Esophagus muscularis mucosa (tissue), 4 donors: Measurements from ENCODE around the gene ULK4.

Experiments
- EP300 ChIP-seq: sonication (generic); formaldehyde crosslinking; IDR thresholded peaks from one replicate; pipeline ENCODE4 v1.6.1; 2017; ENCODE audit warnings: antibody characterized with exemption
- POLR2A ChIP-seq: fragments of 450-650 bp; IDR thresholded peaks from one replicate; pipeline ENCODE4 v1.6.1; 2017; ENCODE audit warnings: antibody characterized with exemption, moderate library complexity, mild to moderate bottlenecking, low read depth
- POLR2AphosphoS5 ChIP-seq, 2 donors: sonication (generic); formaldehyde crosslinking; IDR thresholded peaks; one replicate each; pipeline ENCODE4 v1.6.1; 2017; ENCODE audit warnings: antibody characterized with exemption in 2 of 2
- TF ChIP-seq, protein P1 (sequence below), 3 experiments: fragments of 200-600 bp in 2 of 3; fragments of 450-650 bp in 1 of 3; sonication (generic) in 2 of 3; IDR thresholded peaks; one replicate each; pipeline ENCODE4 v1.5.1; 2017 to 2019; ENCODE audit warnings: antibody characterized with exemption in 3 of 3, mild to moderate bottlenecking in 2 of 3, moderate library complexity in 1 of 3

DNA sequence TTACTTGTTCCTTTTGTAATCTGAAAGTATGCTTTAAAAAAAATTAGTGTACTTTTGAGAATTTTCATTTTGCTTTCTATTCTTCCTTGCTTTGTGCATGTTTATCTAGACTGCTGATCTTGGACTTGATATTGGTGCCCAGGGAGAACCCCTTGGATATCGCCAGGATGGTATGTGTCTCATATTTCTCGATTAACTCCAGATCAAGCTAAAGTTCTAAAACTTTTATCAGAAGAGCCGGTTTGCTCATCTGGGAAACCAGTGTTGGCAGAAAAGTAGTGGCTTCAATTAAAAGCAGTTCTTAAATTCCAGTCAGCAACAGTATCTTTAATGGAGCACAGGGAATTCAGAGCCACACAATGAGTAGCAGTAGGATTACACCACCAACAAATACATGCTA is 724.0 kb downstream of the ULK4 start:
- TF ChIP-seq POLR2AphosphoS5 (IDR thresholded peaks at IDR 0.05) (no peak), POLR2A (no peak), EP300 (no peak)
- TF ChIP-seq, protein P1, sequence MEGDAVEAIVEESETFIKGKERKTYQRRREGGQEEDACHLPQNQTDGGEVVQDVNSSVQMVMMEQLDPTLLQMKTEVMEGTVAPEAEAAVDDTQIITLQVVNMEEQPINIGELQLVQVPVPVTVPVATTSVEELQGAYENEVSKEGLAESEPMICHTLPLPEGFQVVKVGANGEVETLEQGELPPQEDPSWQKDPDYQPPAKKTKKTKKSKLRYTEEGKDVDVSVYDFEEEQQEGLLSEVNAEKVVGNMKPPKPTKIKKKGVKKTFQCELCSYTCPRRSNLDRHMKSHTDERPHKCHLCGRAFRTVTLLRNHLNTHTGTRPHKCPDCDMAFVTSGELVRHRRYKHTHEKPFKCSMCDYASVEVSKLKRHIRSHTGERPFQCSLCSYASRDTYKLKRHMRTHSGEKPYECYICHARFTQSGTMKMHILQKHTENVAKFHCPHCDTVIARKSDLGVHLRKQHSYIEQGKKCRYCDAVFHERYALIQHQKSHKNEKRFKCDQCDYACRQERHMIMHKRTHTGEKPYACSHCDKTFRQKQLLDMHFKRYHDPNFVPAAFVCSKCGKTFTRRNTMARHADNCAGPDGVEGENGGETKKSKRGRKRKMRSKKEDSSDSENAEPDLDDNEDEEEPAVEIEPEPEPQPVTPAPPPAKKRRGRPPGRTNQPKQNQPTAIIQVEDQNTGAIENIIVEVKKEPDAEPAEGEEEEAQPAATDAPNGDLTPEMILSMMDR (IDR thresholded peaks at IDR 0.05): no peak
